Lower leg skin (tissue), 4 donors: ENCODE data around the gene DYNC1LI2. TPM values are rescaled to one million over a fixed set of nuclear protein-coding genes. Genes with fewer than 3 reads are reported as not detected.

ENCODE experiments used
- DNase-seq, 2 donors: peaks; one replicate each; pipeline ENCODE4 v3.0.0-alpha.2; 2019; ENCODE audit warnings: low spot score in 2 of 2
- H3K4me3 ChIP-seq: fragments of 200-600 bp; sonication (generic); 2 replicates; pipeline ENCODE4 v1.5.1; 2017; ENCODE audit warnings: mild to moderate bottlenecking, low read depth; ENCODE audit not compliant: poor library complexity, severe bottlenecking
- CTCF ChIP-seq, 3 donors: fragments of 450-650 bp; IDR thresholded peaks; one replicate each; pipeline ENCODE4 v1.5.1; 2016; ENCODE audit warnings: antibody characterized with exemption in 3 of 3, mild to moderate bottlenecking in 3 of 3, moderate library complexity in 2 of 3
- POLR2A ChIP-seq, 2 donors: fragments of 450-650 bp; IDR thresholded peaks; one replicate each; pipeline ENCODE4 v1.6.1; 2016 to 2017; ENCODE audit warnings: antibody characterized with exemption in 2 of 2, mild to moderate bottlenecking in 1 of 2, moderate library complexity in 1 of 2
- WGBS, 2 donors: methylation state at CpG; one replicate each; pipeline ENCODE4 v1.1.5; 2018; 5-methylcytosine and 5-hydroxymethylcytosine counted together
- intact Hi-C: fragments of 100-400 bp; cut with DNase I; formaldehyde crosslinking; loops from one replicate; pipeline ENCODE4 v1.15.0; 2023; ENCODE audit warnings: low total_unique reads
- total RNA-seq, 4 donors: library from RNA; depleted of rRNA; stranded (reverse); fragments of >200 nt; gene quantifications; one replicate each; pipeline ENCODE4 v1.1.0, GENCODE V29; 2016

The DYNC1LI2 gene
- total RNA-seq, 4 donors from 2014 or later, result 59.3 to 194 (median 111) TPM

GRCh38 chr16:66735891-66736290 lies 15.5 kb downstream of the DYNC1LI2 start:
- peak in 1 of 2 donors; percentile 34 for DNase-seq
- H3K4me3 ChIP-seq, result no peak overlapping the region
- no peak for TF ChIP-seq CTCF (IDR thresholded peaks at IDR 0.05)
- 70 to 84% methylated on average over 4 of the region's 4 CpGs for WGBS, 2 donors
- intact Hi-C loops, result no loop called here

GRCh38 chr16:66731101-66731500 lies 20.3 kb downstream of the DYNC1LI2 start:
- 80 to 93% methylated on average over 7 of the region's 7 CpGs for WGBS, 2 donors
- no peak for TF ChIP-seq CTCF (IDR thresholded peaks at IDR 0.05)
- TF ChIP-seq POLR2A (IDR thresholded peaks at IDR 0.05), result no peak
- no peak overlapping the region for H3K4me3 ChIP-seq
- intact Hi-C loops, result no loop called here
- DNase-seq, result no peak

GRCh38 chr16:66728804-66729203 lies 22.6 kb downstream of the DYNC1LI2 start:
- intact Hi-C loops, result loop anchor here (5.0 kb wide), 1 partner anchor 138 kb away; no protein-coding TSS in a partner anchor
- DNase-seq, result no peak
- TF ChIP-seq POLR2A (IDR thresholded peaks at IDR 0.05) (no peak), CTCF (IDR thresholded peaks at IDR 0.05) (no peak)
- no peak overlapping the region for H3K4me3 ChIP-seq
- WGBS, 2 donors, result 36 to 50% methylated on average over 4 of the region's 4 CpGs

- no peak for TF ChIP-seq CTCF (IDR thresholded peaks at IDR 0.05)
- no peak overlapping the region for H3K4me3 ChIP-seq
- no peak for DNase-seq
- intact Hi-C loops, result loop anchor here (5.0 kb wide), 1 partner anchor 139 kb away; no protein-coding TSS in a partner anchor
- WGBS, 2 donors, result 32% methylated on average over 3 of the region's 3 CpGs
Observed at GRCh38 chr16:66728117-66728787, 23.2 kb downstream of the DYNC1LI2 start.

- intact Hi-C loops, result no loop called here
- TF ChIP-seq CTCF (IDR thresholded peaks at IDR 0.05) (no peak), POLR2A (IDR thresholded peaks at IDR 0.05) (no peak)
- no peak for DNase-seq
- WGBS, 2 donors, result 56 to 58% methylated on average over 3 of the region's 3 CpGs
- no peak overlapping the region for H3K4me3 ChIP-seq
Observed at GRCh38 chr16:66720766-66721165, 30.6 kb downstream of the DYNC1LI2 start.

GRCh38 chr16:66719246-66719645 lies 32.2 kb downstream of the DYNC1LI2 start:
- H3K4me3 ChIP-seq, result no peak overlapping the region
- intact Hi-C loops, result no loop called here
- WGBS, 2 donors, result 65 to 78% methylated on average over 4 of the region's 4 CpGs
- DNase-seq, result no peak
- TF ChIP-seq CTCF (IDR thresholded peaks at IDR 0.05) (no peak), POLR2A (IDR thresholded peaks at IDR 0.05) (no peak)
